KMS-11 (cell line): Measurements from ENCODE around the gene TARBP1.

ENCODE experiments used
- H2AFZ ChIP-seq: fragments of 200-600 bp; sonication (generic); 2 replicates; pipeline ENCODE4 v1.6.1; 2016; ENCODE audit warnings: antibody characterized with exemption, mixed run types, low read depth
- H3K27ac ChIP-seq: fragments of 200-600 bp; sonication (generic); 2 replicates; pipeline ENCODE4 v1.6.1; 2016; ENCODE audit warnings: mild to moderate bottlenecking, mixed run types
- H3K27me3 ChIP-seq: fragments of 200-600 bp; sonication (generic); 2 replicates; pipeline ENCODE4 v1.6.1; 2017; ENCODE audit warnings: mild to moderate bottlenecking, low read depth, mixed run types, moderate library complexity; ENCODE audit not compliant: insufficient read depth
- H3K36me3 ChIP-seq: fragments of 200-600 bp; sonication (generic); 2 replicates; pipeline ENCODE4 v1.6.1; 2017; ENCODE audit warnings: mild to moderate bottlenecking, mixed run types; ENCODE audit not compliant: insufficient read depth
- H3K4me1 ChIP-seq: fragments of 200-600 bp; sonication (generic); 2 replicates; pipeline ENCODE4 v1.6.1; 2016; ENCODE audit warnings: mild to moderate bottlenecking, low read depth, mixed run types; ENCODE audit not compliant: poor library complexity, severe bottlenecking
- H3K4me2 ChIP-seq: fragments of 200-600 bp; sonication (generic); 2 replicates; pipeline ENCODE4 v1.7.0; 2016; ENCODE audit warnings: mild to moderate bottlenecking, mixed run types
- H3K4me3 ChIP-seq: fragments of 200-600 bp; sonication (generic); IDR thresholded peaks from 2 replicates; pipeline ENCODE4 v1.6.1; 2017; ENCODE audit warnings: low read depth, low read length, mixed read lengths; ENCODE audit not compliant: insufficient read depth
- H3K79me2 ChIP-seq: fragments of 200-600 bp; sonication (generic); 2 replicates; pipeline ENCODE4 v1.6.1; 2016; ENCODE audit warnings: low read depth, mixed run types; ENCODE audit not compliant: insufficient read depth
- H3K9ac ChIP-seq: fragments of 200-600 bp; sonication (generic); 2 replicates; pipeline ENCODE4 v1.6.1; 2016; ENCODE audit warnings: mild to moderate bottlenecking, mixed run types
- H4K20me1 ChIP-seq: fragments of 200-600 bp; sonication (generic); 2 replicates; pipeline ENCODE4 v1.6.1; 2016; ENCODE audit warnings: mild to moderate bottlenecking, mixed run types; ENCODE audit not compliant: insufficient read depth
- TF ChIP-seq, protein P1 (sequence below): fragments of 200-600 bp; sonication (generic); conservative IDR thresholded peaks from 2 replicates; pipeline ENCODE4 v1.6.1; 2017; ENCODE audit warnings: low read depth, mild to moderate bottlenecking, antibody characterized with exemption, low read length, moderate library complexity, mixed read lengths

Gene TARBP1

DNA sequence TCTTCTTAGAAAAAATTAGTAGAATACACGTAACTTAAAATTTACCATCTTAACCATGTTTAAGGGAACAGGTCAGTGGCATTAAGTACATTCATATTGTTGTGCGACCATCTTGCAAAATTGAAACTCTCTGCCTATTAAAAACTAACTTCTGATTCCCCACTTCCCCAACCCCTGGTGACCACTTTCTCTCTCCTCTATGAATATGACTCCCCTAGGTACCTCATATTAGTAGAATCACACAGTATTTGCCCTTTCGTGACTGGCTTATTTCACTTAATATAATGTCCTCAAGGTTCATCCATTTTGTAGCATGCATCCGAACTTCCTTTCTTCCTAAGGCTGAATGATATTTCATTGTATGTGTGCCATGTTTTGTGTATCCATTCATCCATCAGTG lies 15.1 kb upstream of the TARBP1 start:
- Histone ChIP-seq H2AFZ (no peak overlapping the region), H3K79me2 (no peaks in the 10 kb centered on the region), H4K20me1 (no peaks in the 10 kb centered on the region), H3K4me2 (no peak overlapping the region), H3K4me3 (no peak overlapping the region), H3K9ac (no peak overlapping the region), H3K36me3 (no peaks in the 10 kb centered on the region), H3K4me1 (peaks cover 43% of the 10 kb centered on the region), H3K27ac (no peak overlapping the region), H3K27me3 (no peaks in the 10 kb centered on the region)
- TF ChIP-seq, protein P1, sequence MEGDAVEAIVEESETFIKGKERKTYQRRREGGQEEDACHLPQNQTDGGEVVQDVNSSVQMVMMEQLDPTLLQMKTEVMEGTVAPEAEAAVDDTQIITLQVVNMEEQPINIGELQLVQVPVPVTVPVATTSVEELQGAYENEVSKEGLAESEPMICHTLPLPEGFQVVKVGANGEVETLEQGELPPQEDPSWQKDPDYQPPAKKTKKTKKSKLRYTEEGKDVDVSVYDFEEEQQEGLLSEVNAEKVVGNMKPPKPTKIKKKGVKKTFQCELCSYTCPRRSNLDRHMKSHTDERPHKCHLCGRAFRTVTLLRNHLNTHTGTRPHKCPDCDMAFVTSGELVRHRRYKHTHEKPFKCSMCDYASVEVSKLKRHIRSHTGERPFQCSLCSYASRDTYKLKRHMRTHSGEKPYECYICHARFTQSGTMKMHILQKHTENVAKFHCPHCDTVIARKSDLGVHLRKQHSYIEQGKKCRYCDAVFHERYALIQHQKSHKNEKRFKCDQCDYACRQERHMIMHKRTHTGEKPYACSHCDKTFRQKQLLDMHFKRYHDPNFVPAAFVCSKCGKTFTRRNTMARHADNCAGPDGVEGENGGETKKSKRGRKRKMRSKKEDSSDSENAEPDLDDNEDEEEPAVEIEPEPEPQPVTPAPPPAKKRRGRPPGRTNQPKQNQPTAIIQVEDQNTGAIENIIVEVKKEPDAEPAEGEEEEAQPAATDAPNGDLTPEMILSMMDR, result no peak

DNA sequence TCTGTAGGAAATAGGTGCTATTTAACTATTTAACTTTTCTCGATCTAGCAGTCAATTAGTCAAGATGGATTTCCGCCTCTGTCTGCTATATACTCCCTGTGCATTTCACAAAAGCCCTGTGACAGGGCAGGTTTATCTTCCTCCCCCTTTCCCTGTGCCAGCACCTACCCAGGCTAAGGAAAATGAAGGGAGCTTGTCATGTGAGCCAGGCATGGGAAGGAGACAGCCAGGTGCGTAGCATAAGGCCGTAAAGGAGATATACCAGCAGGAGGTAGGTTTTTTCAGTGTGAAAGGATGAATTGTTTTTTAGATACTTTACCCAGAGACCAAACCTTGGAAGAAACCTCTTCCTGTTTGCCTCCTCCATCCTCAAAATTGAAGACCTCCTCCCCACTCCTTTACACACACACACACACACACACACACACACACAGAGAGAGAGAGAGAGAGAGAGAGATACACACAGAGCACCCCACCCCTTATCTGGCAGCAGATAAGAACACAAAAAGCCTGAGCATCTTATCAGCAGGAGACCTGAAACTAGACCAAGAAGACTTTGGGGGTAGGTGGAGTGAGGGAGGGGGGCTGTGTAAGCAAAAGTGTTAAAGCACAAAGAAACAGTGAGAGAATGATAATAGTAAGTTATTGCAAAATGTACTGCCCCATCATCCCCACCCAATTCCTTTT lies 12.0 kb upstream of the TARBP1 start:
- Histone ChIP-seq H3K4me2 (no peak overlapping the region), H3K9ac (no peak overlapping the region), H3K27ac (no peak overlapping the region), H3K4me3 (no peak overlapping the region), H3K4me1 (peaks cover 33% of the 10 kb centered on the region), H2AFZ (no peak overlapping the region), H3K27me3 (no peaks in the 10 kb centered on the region), H3K79me2 (no peaks in the 10 kb centered on the region), H4K20me1 (no peaks in the 10 kb centered on the region), H3K36me3 (no peaks in the 10 kb centered on the region)
- TF ChIP-seq, protein P1, result no peak

DNA sequence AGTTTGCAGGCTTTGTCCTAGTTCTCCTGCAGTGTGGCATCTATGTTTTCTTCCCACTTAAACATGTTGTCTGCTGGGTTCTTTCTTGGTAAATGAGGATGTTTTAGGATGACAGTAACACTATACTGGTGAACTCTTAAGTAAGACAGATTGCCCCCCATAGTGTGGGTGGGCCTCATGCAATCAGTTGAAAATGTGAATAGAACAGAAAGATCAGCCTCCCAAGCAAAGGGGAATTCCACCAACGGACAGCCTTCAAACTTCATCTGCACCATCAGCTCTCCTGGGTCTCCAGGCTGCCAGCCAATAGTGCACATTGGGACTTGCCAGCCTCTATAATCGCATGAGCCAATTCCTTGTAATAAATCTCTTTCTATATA lies 10.7 kb upstream of the TARBP1 start:
- Histone ChIP-seq H3K27ac (no peak overlapping the region), H3K4me3 (no peak overlapping the region), H3K4me1 (peaks cover 21% of the 10 kb centered on the region), H3K9ac (no peak overlapping the region), H3K4me2 (peak overlapping the region; percentile 10; the same call in 1 of the 2 replicates), H3K79me2 (no peaks in the 10 kb centered on the region), H3K36me3 (no peaks in the 10 kb centered on the region), H3K27me3 (no peaks in the 10 kb centered on the region), H4K20me1 (no peaks in the 10 kb centered on the region), H2AFZ (peak overlapping the region; percentile 17; the same call in 1 of the 2 replicates)
- TF ChIP-seq, protein P1, result no peak

DNA sequence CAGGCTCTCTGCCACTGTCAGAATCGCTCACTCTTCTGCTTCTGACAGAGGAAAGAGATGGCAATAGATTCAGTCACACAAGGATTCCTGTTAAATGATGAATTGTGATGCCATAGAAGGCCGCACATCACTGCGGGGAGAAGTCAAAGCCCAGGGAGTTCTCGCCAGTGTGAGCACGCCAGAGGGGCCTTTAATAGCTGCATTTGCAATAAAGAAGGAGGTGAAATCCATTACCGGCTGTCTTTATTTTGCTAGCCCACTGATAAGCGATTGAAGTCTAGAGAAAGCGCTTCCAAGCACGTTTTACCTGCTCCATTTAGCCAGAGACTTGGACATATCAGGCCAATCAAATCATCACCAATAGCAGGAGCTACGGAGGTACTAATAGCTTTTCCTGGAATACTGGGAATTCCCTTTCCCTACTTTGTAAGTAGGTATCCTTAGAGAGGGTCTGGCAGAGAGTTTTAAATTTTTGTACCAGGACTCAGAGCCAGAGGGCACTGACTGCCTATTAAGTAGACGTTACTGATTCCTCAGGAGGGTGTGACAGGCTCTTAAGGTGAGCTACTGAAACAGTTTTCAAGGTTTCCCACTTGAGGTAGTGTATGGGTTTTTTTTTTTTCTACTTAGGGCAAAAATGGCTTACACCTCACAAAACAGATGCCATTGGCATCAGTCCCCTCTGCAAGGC lies 10.2 kb upstream of the TARBP1 start:
- Histone ChIP-seq H3K4me3 (no peak overlapping the region), H3K4me2 (peak overlapping the region; percentile 10; the same call in 1 of the 2 replicates), H3K36me3 (no peaks in the 10 kb centered on the region), H2AFZ (peak overlapping the region; percentile 17; the same call in 1 of the 2 replicates), H3K27ac (no peak overlapping the region), H3K79me2 (no peaks in the 10 kb centered on the region), H3K27me3 (no peaks in the 10 kb centered on the region), H3K9ac (no peak overlapping the region), H3K4me1 (peaks cover 16% of the 10 kb centered on the region), H4K20me1 (no peaks in the 10 kb centered on the region)
- TF ChIP-seq, protein P1, result no peak
